Pons (tissue), 1 donor: ENCODE results near the gene C6orf58.

Experiments
- DNase-seq: peaks from one replicate; pipeline ENCODE4 v3.0.0-alpha.2; 2016; ENCODE audit warnings: low spot score

Gene C6orf58

DNA sequence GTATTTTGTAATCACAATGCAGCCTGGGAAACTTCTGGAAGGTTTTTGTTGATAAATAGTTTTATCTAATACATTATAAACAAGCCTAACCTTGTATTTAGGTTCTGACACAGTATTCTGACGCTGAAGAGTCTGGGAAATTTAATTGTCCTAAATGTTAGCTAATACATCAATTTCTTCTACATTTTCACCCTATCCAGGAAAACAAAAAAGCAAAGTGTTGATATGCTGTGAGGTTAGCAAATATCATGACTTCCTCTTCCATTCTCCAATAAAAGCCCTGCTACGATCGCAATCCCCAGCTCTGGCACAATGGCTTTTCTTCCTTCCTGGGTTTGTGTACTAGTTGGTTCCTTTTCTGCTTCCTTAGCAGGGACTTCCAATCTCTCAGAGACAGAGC is at the start of gene C6orf58:
Gene C6orf58 (plus strand): TSS at position 301 of the 400 bp plus-strand sequence. CDS start 12 bp downstream, at position 313.
- no peak for DNase-seq

DNA sequence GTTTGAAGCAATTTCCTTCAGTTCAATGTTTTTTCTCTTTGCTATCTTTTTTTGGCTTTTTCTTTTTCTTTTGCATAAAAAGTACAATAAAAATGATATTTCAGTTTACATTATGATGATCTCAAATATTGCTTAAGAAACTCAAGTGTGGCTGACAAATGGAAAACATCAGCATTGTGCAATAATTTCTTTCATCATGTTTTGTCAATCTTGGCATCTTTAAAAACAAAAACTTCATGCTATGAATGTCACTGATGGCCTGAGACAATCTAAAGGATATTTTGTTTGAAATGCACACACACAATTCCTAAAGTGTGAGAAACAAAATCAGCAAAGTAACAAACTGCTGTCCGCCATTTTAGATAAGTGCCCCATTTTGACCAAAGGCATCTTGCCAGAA is 44.0 kb upstream of the C6orf58 start:
- no peak for DNase-seq

DNA sequence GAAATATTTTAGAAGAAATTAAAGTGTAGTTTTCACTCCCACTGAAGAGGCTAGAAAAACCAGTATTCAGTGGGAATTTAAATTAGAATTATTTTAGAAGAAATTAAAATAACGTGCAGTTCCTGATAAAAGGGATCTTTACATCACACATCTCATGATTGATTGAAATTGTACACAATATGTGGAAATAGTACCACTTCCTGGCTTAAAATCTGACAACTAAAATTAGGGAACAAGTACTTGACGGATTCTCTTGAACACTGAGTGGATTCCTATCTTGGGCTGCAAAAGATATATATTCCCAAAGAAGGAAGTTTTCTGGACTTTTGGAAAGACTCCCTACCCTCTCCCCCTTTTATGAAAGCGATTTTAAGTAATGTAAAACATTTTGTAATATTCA is 43.2 kb upstream of the C6orf58 start:
- DNase-seq, result no peak

DNA sequence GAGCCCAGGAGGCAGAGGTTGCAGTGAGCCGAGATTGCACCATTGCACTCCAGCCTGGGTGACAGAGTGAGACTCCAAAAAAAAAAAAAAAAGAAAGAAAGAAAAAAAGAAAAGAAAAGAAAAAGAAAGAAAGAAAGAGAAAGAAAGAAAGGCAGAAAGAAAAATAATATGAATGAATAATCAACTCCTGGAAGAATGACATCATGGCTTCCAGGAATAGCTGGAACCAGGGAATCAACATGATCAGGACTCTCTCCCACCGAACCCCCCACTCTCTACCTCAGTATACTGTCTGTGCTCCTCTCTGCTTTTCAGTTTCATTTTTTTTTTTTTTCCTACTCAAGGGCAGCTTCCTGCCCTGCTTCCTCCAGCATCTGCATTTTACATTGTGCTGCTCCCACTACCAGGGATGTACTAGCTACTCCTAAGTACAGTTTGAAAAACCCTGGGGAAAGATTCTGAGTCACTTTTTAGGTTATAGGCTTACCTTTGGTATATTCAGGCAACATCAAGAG is 38.2 kb upstream of the C6orf58 start:
- DNase-seq, result no peak

DNA sequence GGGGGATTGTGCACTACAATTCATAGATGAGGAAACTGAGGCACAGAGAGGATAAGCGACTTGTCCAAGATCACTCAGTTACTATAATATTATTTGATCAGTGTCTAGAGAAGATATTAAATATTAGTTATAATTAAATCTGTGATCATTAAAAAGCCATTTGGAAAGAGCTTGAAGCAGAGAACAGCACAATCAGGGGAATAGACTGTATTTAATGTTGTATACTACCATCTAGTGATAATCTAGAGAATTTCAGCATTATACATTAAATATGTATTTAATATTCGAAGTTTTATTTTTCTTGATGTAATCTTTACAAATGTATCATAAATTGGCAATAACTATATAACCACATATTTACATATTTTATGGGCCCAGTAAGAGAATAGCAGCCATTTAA is 37.7 kb upstream of the C6orf58 start:
- DNase-seq, result peak; percentile 40

DNA sequence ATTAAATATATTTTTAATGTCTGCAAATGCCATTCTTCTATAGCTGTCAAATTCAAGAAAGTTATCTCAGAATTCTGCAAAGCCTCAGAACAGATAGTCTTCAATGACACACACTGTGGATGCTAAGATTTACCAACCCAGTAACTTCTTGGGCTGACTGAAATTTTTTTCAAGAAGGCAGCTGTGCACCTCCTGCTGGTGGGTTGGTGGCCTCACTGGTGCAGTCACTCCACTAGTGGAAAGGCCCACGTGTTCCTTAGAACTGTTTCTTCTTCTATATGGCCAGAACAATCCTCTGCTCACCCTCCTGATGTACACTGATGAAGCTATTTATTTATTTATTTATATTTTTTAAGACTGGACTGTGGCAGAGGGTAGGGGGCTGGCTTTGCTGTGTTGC is 29.8 kb upstream of the C6orf58 start:
- DNase-seq, result no peak

DNA sequence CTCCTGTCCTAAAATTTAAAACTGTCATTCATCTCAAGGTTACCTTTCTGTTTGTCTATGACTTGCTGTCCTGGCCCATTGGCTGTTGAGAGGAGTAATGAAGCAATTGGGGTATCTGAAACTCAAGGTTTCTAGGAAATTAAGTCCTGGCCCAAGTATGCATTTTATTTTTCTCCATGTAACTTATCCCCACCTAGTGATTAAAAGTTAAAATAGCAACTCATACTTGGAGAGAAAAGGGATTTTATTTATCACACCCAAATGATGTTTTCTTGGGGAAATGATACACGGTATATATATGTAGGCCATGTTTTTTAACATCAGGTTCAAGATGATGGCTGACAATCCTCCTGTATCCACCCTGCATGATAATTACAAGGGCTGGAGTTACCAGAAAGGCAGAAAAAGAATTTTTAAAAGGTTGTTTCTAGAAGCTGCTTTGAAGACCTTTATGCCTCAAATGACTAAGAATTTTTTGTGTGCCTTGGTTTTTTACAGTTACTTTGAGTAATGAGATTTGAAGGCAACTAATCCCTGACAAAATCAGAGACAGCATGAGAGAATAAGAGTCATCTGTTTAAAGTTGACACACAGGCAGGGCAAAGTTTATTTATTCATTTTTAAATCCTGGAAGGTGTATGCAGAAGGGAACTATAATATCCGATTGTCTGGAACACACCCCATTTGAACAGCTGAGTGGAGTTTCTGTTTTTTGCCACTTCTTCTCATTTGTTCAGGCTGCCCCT is 28.9 kb upstream of the C6orf58 start:
- peak; percentile 14 for DNase-seq

DNA sequence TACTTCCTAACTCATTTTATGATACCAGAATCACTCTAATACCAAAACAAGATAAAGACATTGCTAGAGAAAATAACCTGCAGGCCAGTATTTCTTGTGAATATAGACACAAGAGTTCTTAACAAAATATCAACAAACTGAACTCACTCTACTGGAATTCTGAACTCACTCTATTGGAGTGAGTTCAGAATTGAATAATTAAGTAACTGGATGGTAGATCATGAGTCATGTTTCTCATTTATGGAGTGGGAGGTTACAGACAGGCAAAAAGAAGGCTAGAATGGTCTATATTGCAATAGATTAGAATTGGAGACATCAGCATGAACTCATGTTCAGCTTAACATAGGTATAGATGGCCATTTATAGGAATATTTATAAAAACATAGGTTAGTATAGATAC is 26.6 kb upstream of the C6orf58 start:
- DNase-seq, result no peak

DNA sequence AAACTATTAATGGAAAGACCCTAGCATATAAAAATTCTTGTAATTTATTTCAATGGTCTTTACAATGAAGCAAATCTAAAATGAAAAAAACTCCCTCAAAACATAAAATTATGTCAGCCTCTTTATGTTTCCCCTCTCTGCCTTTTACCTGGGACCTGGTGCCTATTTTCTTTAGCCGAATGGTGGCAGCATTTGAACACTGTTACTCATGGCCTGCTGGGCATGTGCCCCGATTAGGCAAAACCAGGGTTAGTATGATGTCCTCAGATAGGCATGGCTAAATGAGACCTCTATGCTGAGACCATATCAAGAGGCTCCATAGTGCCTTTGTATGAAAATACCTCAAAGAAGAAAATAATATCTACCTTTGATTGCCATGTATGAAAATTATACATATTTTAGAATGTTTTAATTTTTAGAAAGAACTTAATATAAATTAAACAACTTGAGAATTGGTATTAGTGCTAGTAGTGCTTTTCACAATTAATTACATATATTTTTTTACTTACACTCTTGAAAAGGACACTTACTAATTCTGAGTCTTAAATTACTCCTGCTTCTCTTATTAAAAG is 22.5 kb upstream of the C6orf58 start:
- DNase-seq, result peak; percentile 21

DNA sequence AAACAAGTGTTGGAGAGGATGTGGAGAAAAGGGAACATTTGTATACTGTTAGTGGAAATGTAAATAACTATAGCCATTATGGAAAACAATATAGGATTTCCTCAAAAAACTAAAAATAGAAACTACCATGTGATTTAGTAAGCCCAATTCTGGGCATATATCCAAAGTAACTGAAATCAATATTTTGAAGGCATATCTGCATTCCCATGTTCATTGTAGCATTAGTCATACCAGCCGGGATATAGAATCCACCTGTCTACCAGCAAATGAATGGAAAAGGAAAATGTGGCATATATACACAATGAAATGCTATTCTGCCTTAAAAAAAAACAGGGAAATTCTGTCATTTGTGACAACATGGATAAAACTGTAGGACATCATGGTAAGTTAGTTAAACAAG is 15.3 kb upstream of the C6orf58 start:
- no peak for DNase-seq

DNA sequence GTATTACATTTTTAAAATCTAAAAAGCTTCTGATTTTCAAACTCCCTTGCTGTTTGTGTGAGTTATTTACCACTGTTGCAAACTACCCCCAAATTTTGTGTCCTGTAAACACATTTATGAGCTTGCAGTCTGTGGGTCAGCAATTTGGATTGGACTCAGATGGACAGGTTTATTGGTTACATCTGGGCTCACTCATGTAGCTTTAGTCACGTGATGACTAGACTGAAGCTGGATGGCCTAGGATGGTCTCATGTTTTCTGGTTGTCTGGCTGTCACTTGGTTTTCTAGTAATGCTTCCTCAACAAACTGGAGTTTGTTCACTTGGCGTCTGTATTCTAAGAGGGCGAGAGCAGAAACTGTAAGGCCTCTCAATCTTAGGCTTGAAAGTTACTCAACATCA is 12.2 kb upstream of the C6orf58 start:
- DNase-seq, result no peak

DNA sequence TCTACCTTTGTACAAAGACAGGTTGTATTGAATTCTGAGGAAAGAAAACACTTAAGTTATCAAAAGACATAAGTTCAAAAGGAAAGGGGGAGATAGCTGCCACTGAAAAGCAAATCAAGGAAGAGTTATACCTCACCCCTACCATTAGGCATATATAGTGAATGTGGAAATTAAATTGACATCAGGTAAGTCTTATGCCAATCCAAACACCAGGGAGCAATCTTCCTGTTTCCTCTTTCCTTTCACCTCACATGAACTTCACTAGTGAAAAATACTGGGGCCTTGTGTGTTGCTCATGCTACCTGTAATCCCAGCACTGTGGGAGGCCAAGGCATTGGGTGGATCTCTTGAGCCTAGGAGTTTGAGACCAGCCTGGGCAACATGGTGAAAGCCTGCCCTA is 10.9 kb upstream of the C6orf58 start:
- no peak for DNase-seq

DNA sequence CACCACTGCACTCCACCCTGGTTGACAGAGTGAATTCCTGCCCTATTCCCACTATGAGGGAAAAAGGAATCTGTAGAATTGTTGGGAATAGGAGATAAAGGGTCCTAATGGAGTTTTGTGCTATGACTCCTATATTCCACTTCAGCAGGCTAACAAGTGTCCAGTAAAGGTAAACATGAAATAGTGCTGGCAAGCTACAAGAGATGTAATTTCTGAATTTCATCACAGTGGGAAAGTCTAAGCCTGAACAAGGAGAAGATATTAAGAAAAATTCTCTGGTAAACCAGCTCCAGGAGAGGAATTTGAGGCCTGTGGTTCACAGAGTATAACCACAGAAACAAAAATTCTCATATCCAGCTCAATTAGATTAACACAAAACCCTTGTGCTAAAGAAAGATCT is 10.3 kb upstream of the C6orf58 start:
- DNase-seq, result no peak

DNA sequence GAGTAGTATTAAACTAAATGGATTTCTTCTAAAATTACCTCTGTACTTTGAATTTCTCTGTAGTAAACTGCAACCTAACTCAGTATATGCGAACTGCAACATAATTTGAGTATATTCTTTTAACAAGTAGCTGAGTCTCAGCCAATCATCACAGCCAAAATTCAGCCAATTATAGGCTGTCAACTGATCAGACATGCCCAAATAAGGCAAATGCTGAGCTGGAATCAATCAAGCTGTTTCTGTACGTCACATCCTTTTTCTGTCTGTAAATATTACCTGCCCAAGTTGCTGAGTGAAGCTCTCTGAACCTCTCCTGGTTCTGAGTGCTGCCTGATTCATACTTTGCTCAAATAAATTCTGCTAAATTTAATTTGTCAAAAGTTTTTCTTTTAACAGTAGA is 9.5 kb upstream of the C6orf58 start:
- no peak for DNase-seq

DNA sequence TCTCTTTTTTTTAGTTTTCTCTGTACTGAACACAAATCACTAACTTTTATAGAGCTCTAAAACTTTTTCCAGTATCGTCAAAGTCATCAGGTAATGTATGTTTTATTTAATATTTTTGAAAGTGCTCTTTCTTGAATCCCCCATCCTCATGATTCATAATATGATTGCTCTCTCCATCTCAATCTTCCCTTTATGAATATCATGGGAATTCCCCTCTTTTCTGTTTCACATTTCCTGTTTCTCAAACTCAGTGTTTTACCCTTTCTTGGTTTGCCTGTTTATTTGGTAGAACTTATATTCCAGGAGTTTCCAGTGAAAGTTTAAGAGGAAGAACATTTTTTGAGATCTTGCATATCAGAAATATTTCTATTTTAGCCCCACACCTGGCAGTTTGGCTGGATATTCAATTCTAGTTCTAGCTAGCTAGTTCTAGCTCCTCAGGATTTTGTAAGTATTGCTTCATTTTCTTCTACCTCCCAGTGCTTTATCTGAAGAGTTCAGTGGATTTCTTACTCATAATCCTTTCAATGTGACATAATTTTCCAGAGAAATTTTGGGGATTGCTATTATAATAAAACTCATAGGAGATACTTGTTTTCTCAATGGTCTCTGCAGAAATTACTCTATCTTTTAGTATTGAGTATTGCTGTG is 6.1 kb upstream of the C6orf58 start:
- DNase-seq, result no peak

DNA sequence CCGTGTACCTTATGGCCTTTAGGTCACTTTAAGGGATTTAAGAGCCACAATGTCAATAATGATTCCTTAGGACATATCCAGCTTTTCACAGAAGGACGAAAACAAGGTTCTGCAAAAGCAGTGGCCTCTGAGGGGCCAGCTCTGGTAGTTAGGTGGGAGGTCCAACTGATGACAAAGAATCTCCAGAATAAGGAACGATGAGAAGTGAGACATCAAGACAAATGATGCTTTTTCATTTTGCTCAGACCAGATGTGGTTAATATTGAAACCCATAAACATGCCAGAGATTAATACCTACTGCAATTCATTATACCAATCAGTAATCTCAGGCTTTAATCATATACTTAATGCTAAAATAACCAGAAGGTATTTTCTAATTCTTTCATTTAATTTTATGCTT is 1.9 kb downstream of the C6orf58 start:
- no peak for DNase-seq

DNA sequence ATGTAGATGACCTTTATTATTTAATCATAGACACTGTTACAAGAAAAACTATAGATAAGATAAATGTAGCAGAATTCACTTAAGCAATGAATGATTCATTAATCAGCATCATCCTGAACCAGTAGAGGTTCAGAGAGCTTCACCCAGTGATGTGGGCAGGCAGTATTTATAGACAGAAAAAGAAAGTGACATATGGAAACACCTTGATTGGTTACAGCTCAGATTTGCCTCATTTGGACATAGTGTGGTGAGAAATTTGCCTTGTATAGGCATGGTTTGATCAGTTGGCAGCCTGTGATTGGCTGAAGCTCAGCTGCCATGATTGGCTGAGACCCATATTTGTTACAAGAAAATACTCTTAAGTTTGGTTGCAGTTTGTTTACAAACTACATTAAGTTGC is 4.6 kb downstream of the C6orf58 start:
- DNase-seq, result no peak

DNA sequence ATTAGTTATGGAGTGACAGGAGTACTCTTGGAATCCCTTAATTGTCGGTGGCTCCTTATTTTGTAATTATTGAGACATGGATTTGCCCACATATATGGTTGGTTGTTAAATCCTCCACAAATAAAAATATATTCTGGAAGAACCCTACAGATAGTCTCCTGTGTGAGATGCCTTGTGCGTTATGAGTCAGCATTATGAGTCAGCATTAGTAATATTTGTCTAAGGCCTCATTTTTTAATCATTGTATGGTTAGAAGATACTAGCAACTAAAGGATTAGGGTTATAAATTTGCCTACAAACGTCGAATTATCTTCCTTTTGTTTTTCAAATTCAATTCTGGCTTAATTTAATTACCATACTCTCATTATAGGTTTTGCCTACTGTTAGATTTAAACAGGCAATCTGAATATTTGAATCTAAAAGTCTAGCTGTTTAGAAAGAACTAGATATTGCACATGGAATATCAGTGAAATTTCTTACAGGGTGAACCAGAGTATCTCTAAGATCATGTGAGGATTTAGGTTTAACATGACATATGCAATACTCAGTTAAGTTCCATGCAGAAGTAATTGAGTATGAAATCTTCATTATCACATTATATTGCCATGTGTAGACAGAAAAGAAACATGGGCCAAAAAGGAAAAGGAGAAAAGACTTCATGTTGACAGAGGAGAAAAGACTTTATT is 5.9 kb downstream of the C6orf58 start:
- DNase-seq, result no peak

DNA sequence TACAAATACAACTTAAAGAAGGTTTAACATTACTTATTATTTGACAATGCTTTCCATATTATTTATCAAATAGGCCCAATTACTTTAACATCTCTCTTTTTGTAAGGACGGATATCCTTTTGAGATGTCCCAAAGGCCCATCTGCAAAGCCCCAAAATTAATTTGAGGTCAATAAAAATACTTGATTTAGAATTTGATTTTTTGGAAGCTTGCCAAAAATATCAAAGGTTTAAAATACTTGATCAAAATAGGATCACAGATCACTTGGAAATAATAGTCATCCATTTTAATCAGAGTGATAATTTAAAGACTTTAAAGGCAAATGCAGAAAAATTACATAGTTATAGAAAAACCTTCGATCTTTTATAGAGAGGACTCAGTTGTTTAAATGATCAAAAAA is 8.1 kb downstream of the C6orf58 start:
- no peak for DNase-seq

DNA sequence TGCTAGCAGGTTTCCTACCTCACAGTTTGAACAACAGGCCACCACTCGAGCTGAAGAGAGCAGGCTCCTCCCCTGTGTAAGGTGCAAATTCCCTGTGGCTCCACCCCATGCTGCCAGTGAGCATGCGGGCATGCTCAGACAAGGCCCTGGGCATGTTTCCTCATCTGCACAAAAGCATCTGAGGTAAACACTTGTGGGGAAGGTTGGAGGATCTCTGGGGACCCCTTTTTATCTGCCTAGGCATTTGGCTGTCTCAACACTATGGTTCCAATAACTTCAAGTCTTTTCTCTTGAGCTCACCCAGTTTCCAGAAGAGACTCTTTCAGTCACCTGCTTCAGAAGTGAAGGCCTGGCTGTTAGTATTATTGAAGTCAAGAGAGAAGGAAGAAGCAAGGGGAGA is 9.4 kb downstream of the C6orf58 start:
- no peak for DNase-seq

DNA sequence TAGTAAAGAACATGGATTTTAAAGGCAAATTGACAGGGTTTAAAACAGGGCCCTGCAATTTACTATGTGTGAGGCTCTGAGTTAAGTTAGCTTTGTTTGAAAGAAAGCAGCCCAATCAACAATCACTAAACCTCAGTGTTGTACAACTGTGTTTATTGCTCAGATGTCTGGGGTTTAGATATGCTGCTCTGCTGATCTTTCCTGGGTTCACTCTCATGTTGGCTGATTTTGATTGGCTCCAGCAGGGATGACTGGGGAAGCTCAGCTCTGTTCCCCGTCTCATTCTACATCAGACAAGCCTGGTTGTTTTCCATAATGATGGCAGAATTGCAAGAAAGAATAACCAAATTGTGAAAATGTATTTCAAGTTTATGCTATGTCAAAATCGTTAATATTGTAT is 10.9 kb downstream of the C6orf58 start:
- DNase-seq, result no peak

DNA sequence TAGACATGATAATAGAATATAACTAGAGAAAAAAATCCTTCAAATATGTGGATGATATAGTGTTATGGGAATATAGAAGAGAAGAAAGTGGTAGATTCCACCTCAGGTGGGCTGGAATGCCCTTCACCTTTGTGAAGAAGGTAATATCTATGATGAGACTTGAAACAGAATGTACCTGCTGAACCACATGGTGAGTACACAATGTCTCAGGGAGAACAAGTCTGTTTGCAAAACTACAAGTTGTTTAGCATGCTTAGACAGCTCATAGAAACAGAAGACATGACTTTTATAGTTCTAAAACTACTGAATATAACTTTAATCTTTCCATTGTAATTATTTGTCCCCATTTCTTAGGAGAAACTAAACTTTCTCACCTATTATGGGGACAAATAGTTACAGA is 12.2 kb downstream of the C6orf58 start:
- no peak for DNase-seq

DNA sequence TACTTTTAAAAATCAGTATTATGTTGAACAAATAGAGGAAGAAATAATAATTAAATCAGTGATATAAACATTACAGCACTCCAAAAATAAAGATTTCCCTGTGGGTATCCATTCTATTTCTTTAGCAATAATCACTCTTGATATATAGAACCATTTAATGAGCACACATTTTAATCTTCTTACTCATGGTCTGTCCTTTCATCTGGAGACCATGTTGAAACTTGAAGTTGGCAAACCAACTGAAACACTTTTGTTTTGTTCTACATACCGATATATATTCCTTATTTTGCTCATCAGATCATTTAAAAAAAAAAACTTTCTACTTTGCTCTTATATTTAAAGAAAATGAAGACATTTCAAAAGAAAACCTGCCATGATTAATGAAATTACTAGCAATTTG is 13.4 kb downstream of the C6orf58 start:
- no peak for DNase-seq
